ENCODE measurements around the gene NAA15.
"Not testable (repeated sequence)": the region's sequence is repeated elsewhere in the genome, so short reads cannot be mapped to it uniquely, and the experiment has no call there.

Gene NAA15

DNA sequence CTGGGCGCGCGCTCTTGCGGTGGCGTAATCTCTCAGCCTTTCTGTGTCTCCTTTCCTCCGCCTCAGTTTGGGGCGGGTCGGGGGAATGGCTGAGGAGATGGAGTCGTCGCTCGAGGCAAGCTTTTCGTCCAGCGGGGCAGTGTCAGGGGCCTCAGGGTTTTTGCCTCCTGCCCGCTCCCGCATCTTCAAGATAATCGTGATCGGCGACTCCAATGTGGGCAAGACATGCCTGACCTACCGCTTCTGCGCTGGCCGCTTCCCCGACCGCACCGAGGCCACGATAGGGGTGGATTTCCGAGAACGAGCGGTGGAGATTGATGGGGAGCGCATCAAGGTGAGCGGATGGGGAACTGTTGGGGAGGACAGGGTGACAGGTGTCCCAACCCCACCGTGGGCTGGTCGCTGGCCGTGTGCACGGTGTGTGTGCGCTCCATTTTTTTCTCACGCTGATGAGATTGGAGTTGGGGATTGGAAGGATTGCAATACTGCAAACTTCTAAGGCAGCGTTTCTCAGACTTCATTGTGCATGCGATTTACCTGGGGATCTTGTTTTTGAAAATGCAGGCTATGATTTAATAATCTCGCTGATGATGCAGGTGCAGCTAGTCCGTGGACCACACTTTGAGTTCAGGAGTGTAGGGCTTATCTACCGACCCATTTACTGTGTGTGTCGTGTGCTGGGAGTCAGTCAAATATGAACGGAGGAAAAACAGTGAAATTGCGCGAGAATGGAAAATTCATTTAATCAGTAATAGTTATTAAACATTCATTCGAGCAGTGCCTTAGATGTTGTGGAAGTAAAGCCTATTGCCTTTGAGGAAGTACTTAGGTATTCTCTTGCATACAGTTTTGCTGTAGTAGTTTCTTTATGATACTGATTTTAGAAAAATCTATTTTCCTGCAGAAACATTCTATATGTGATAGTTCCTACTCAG is 153.1 kb downstream of the NAA15 start, which contains the start of gene RAB33B:
Gene RAB33B (plus strand): TSS at position 11 of the 935 bp plus-strand sequence. CDS start 75 bp downstream, at position 86.
- DNase-seq, result no peak

- DNase-seq, result no peak
These were observed 153.8 kb downstream of the NAA15 start for GRCh38 chr4:139455126-139455538.

DNA sequence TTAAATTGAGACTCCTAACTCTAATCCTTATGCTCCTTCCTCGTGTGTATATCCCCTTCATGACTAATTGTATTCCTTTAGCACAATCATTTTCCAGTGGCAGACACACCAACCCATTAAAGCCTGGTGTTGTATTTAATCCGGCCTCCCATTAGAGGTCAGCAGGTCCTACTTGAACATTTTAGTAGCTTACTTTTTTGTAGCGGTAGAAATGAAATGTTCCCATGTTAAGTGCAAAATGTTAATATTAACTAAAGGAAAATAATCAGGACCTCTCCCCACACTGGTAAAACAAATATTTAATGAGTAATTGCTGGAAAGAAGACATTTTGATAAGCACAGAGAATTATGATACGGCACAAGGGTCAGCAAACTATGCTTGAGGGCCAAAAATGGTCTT is 156.0 kb downstream of the NAA15 start:
- DNase-seq, result no peak

DNA sequence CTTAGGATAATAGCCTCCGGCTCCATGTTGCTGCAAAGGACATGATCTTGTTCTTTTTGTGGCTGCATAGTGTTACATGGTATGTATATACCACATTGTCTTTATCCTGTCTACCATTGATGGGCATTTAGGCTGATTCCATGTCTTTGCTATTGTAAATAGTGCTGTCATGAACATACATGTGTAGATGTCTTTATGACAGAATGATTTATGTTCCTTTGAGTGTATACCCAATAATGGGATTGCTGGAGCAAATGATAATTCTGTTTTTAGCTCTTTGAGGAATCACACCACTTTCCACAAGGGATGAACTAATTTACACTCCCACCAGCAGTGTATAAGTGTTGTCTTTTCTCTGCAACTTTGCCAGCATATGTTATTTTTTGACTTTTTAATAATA is 157.2 kb downstream of the NAA15 start:
- no peak for DNase-seq

DNA sequence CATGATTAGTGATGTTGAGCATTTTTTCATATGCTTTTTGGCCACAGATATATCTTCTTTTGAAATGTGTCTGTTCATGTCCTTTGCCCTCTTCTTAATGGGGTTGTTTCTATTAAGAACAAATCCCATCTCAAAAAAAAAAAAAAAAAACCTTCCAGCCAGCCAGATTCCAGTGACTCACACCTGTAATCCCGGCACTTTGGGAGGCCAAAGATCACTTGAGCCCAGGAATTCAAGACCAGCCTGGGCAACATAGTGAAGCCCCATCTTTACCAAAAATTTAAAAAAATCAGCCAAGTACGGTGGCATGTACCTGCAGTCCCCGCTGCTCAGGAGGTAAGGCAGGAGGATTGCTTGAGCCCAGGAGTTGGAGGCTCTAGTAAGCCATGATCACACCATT is 157.7 kb downstream of the NAA15 start:
- DNase-seq, result no peak

DNA sequence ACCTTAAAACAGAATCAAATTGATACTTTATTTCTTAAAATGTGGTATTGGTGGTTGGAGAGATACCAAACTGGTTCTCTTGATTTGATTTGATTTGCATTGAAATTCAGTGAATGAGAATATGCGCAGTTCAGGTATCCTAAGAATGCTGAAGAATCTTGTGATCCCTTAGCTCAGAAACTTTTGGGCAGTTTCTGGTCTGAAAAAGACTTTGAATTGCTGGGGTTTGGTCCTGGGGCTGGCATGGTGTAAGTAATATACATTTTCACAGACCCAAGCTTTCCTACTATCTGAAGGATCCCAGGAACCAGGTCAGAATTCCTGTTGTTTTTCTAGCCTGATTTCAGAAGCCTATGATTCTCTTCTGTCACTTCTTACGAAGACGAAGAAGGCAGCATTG is 159.3 kb downstream of the NAA15 start:
- DNase-seq, result no peak

DNA sequence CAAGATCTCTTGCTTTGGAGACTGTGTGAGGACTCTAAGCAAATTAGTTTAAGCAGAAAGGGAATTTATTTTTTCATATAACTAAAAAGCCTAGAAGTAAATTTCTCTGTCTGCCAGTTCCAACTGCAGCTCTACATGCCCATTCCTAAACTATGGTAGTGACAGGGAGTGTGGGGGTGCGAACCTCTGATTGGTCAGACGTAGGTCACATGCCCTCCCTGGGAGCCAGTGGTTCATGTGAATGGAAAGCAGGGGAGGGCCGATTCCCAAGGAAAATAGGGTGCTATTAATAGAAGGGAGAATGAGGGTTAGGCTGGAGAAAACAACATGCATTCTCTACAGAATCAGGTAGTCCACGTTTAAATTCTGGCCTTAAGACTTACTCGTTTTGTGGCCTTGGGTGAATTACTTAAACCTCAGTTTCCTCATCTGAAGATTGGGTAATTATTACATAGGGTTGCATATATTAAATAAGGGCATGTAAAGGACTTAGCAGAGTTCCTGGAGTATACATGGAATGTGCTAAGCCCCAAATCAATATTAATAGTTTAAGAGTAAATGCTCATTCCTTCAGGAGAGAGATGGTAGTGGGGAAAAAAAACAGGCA is 159.8 kb downstream of the NAA15 start:
- DNase-seq, result no peak

- DNase-seq, result not testable (repeated sequence)
These were observed 163.2 kb downstream of the NAA15 start for GRCh38 chr4:139464512-139464911.

DNA sequence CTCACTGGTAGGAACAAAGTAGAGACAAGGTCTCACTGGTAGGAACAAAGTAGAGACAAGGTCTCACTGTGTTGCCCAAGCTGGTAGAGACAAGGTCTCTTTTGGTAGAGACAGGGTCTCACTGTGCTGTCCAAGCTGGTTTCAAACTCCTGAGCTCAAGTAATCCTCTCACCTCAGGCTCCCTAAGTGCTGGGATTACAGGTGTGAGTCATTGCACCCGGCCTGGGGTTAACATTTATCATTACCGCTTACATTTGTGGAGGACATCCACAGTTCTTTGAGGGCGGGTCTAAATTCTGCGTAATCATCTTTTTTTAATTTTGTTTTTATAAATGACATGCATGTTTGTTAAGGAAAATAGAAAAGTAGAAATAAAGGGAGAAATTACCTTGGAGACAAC is 164.6 kb downstream of the NAA15 start:
- no peak for DNase-seq

- not testable (repeated sequence) for DNase-seq
These were observed 167.5 kb downstream of the NAA15 start for GRCh38 chr4:139468756-139469155.

GRCh38 chr4:139469216-139469615 is 167.9 kb downstream of the NAA15 start:
- DNase-seq, result no peak
